GM12892 (cell line): ENCODE results near the gene COL15A1.

Source experiments
- POLR2A ChIP-seq: IDR thresholded peaks from 2 replicates; pipeline ENCODE4 v1.6.1; 2011; ENCODE audit warnings: low read depth, low read length, control low read depth
- POLR2AphosphoS5 ChIP-seq: IDR thresholded peaks from 2 replicates; pipeline ENCODE4 v1.6.1; 2011; ENCODE audit warnings: low read depth, low read length, control low read depth
- TAF1 ChIP-seq: IDR thresholded peaks from 2 replicates; pipeline ENCODE4 v1.6.1; 2011; ENCODE audit warnings: low read depth, mild to moderate bottlenecking, control low read depth, low read length, borderline replicate concordance

- TF ChIP-seq POLR2A (no peak), POLR2AphosphoS5 (no peak), TAF1 (no peak)
Measured at GRCh38 chr9:98993570-98993945, 49.9 kb downstream of the COL15A1 start.
